SK-N-SH (cell line): ENCODE data around the gene ANKRD65. TPM values are rescaled to one million over a fixed set of nuclear protein-coding genes. Genes with fewer than 3 reads are reported as not detected.
"Not testable (repeated sequence)": the region's sequence is repeated elsewhere in the genome, so short reads cannot be mapped to it uniquely, and the experiment has no call there.

ENCODE experiments used
- CTCF ChIA-PET: fragments of 300-600, 350-600 bp; formaldehyde crosslinking; extraction: SDS; loops from one replicate; lab custom pipeline; 2021; lab: Yijun Ruan, JAX
- POLR2A ChIA-PET: fragments of 350-600 bp; sonication (Branson Sonifier 250); formaldehyde crosslinking; extraction: SDS; loops from one replicate; lab custom pipeline; 2020; ENCODE audit warnings: antibody characterized with exemption, inconsistent platforms; lab: Yijun Ruan, JAX
- DNase-seq: peaks from one replicate; pipeline ENCODE4 v3.0.0; 2012
- H2AFZ ChIP-seq: fragments of 200-600 bp; sonication (generic); 2 replicates; pipeline ENCODE4 v1.8.1; 2016; ENCODE audit warnings: antibody characterized with exemption, mild to moderate bottlenecking, low read depth
- H3F3A ChIP-seq: fragments of 200-600 bp; sonication (generic); replicated peaks from 2 replicates; pipeline ENCODE3; 2016; ENCODE audit warnings: antibody characterized with exemption, mild to moderate bottlenecking; ENCODE audit not compliant: insufficient read depth
- H3K27ac ChIP-seq, 2 experiments: fragments of 200-500 bp in 1 of 2; fragments of 200-600 bp in 1 of 2; sonication (Bioruptor generic) in 1 of 2; sonication (generic), shearing (Covaris generic) in 1 of 2; 2 replicates each; pipeline versions ENCODE4 v1.5.1 to v1.6.1; 2014 to 2016; ENCODE audit warnings: low read depth in 2 of 2, inconsistent platforms in 1 of 2, low read length in 1 of 2, mild to moderate bottlenecking in 1 of 2, mixed read lengths in 1 of 2
- H3K27me3 ChIP-seq: fragments of 200-600 bp; sonication (generic), shearing (Covaris generic); 2 replicates; pipeline ENCODE4 v1.6.1; 2016; ENCODE audit warnings: mixed run types; ENCODE audit not compliant: insufficient read depth
- H3K36me3 ChIP-seq, 2 experiments: fragments of 200-500 bp in 1 of 2; fragments of 200-600 bp in 1 of 2; sonication (Bioruptor generic) in 1 of 2; sonication (generic) in 1 of 2; replicated peaks in 1 of 2; 2 replicates each; pipeline versions ENCODE3 to v1.5.1; 2014 to 2016; ENCODE audit warnings: low read length in 1 of 2, mild to moderate bottlenecking in 1 of 2; ENCODE audit not compliant: insufficient read depth in 2 of 2, control insufficient read depth in 1 of 2
- H3K4me1 ChIP-seq, 2 experiments: fragments of 200-500 bp in 1 of 2; fragments of 200-600 bp in 1 of 2; sonication (Bioruptor generic) in 1 of 2; sonication (generic), shearing (Covaris generic) in 1 of 2; 2 replicates each; pipeline versions ENCODE4 v1.5.1 to v1.6.1; 2014 to 2016; ENCODE audit warnings: low read depth in 1 of 2, low read length in 1 of 2, mixed run types in 1 of 2; ENCODE audit not compliant: insufficient read depth in 2 of 2, control insufficient read depth in 1 of 2
- H3K4me2 ChIP-seq: fragments of 200-600 bp; sonication (generic), shearing (Covaris generic); 2 replicates; pipeline ENCODE4 v1.6.1; 2017; ENCODE audit warnings: mixed run types
- H3K4me3 ChIP-seq, 2 experiments: fragments of 200-500 bp in 1 of 2; fragments of 200-600 bp in 1 of 2; sonication (Bioruptor generic) in 1 of 2; sonication (generic), shearing (Covaris generic) in 1 of 2; 2 replicates each; pipeline versions ENCODE4 v1.5.1 to v1.8.1; 2014 to 2016; ENCODE audit warnings: low read depth in 2 of 2, inconsistent platforms in 1 of 2, low read length in 1 of 2, mild to moderate bottlenecking in 1 of 2, mixed read lengths in 1 of 2, moderate library complexity in 1 of 2
- H3K79me2 ChIP-seq: fragments of 200-600 bp; sonication (generic); 2 replicates; pipeline ENCODE4 v1.8.1; 2017; ENCODE audit warnings: mild to moderate bottlenecking; ENCODE audit not compliant: insufficient read depth
- H3K9ac ChIP-seq: fragments of 200-600 bp; sonication (generic); 2 replicates; pipeline ENCODE4 v1.6.1; 2017; ENCODE audit warnings: mixed run types
- H3K9me2 ChIP-seq: fragments of 200-600 bp; sonication (generic); 2 replicates; pipeline ENCODE4 v1.6.1; 2017; ENCODE audit warnings: mixed run types
- H3K9me3 ChIP-seq: fragments of 200-600 bp; sonication (generic); 2 replicates; pipeline ENCODE4 v1.6.1; 2017; ENCODE audit warnings: mixed run types, mild to moderate bottlenecking, moderate library complexity
- H4K20me1 ChIP-seq: fragments of 200-600 bp; sonication (generic); 2 replicates; pipeline ENCODE4 v1.6.1; 2017; ENCODE audit warnings: mild to moderate bottlenecking, mixed run types; ENCODE audit not compliant: insufficient read depth
- FOXJ3 ChIP-seq: sonication (generic); formaldehyde crosslinking; IDR thresholded peaks from 2 replicates; pipeline ENCODE4 v1.5.1; 2020; ENCODE audit warnings: mild to moderate bottlenecking, missing genetic modification reagents
- GABPA ChIP-seq: IDR thresholded peaks from 2 replicates; pipeline ENCODE4 v1.4.0; 2012; ENCODE audit warnings: low read depth, mild to moderate bottlenecking
- GATA2 ChIP-seq: sonication (generic); formaldehyde crosslinking; IDR thresholded peaks from 2 replicates; pipeline ENCODE4 v1.5.0; 2020; ENCODE audit warnings: mild to moderate bottlenecking, missing genetic modification reagents
- MEF2A ChIP-seq: IDR thresholded peaks from 2 replicates; pipeline ENCODE4 v1.4.0; 2012; ENCODE audit warnings: low read depth, borderline replicate concordance
- PBX3 ChIP-seq: IDR thresholded peaks from 2 replicates; pipeline ENCODE4; 2012
- POLR2AphosphoS5 ChIP-seq: IDR thresholded peaks from 2 replicates; pipeline ENCODE4 v1.6.1; 2012; ENCODE audit warnings: low read depth, low read length
- RCOR1 ChIP-seq: fragments of 150-350 bp; IDR thresholded peaks from 2 replicates; pipeline ENCODE4 v1.6.1; 2017; ENCODE audit warnings: antibody characterized with exemption, low read length
- RXRA ChIP-seq: IDR thresholded peaks from 2 replicates; pipeline ENCODE4 v1.4.0; 2012; ENCODE audit warnings: low read depth, mild to moderate bottlenecking, borderline replicate concordance
- SIN3A ChIP-seq: IDR thresholded peaks from 2 replicates; pipeline ENCODE4 v1.6.1; 2012; ENCODE audit warnings: low read depth, mild to moderate bottlenecking, low read length, moderate library complexity, borderline replicate concordance
- TAF1 ChIP-seq: IDR thresholded peaks from 2 replicates; pipeline ENCODE4 v1.6.1; 2012; ENCODE audit warnings: low read depth, mild to moderate bottlenecking, low read length, moderate library complexity, borderline replicate concordance
- TCF12 ChIP-seq: IDR thresholded peaks from 2 replicates; pipeline ENCODE4 v1.4.0; 2012
- USF1 ChIP-seq: IDR thresholded peaks from 2 replicates; pipeline ENCODE4 v1.4.0; 2012; ENCODE audit warnings: low read depth, borderline replicate concordance
- ZBTB33 ChIP-seq: IDR thresholded peaks from 2 replicates; pipeline ENCODE4 v1.4.0; 2012; ENCODE audit warnings: low read depth, borderline replicate concordance
- WGBS: methylation state at CpG from one replicate; pipeline ENCODE4 v1.1.6; 2017; ENCODE audit warnings: low lambda C conversion rate; 5-methylcytosine and 5-hydroxymethylcytosine counted together
- polyA plus RNA-seq, 3 experiments: library from polyadenylated mRNA; depleted of rRNA; stranded (reverse); fragments of >200 nt; gene quantifications; 2 replicates each; pipeline ENCODE4 v1.2.3, GENCODE V29; 2012

The ANKRD65 gene
- polyA plus RNA-seq, 1 of the 3 experiments (the other 2 are of a cell fraction): 0.07 TPM

GRCh38 chr1:1387098-1388077, 33.7 kb downstream of the ANKRD65 start:
- no peaks in the 10 kb centered on the region for H3K9me3 ChIP-seq
- CTCF ChIA-PET: interaction anchor here (1.5 to 2.8 kb wide), 3 partner anchors 12 to 15 kb away, joined by 6 to 16 read pairs (median 6); partner anchors contain the start of gene CCNL2

GRCh38 chr1:1385931-1386330, 35.1 kb downstream of the ANKRD65 start:
- Histone ChIP-seq H3K9me2 (no peaks in the 10 kb centered on the region), H3K9me3 (no peaks in the 10 kb centered on the region), H3K4me1 (no peaks in the 10 kb centered on the region), H3K27ac (no peak overlapping the region), H3K4me3 (no peak overlapping the region), H4K20me1 (no peaks in the 10 kb centered on the region), H3K36me3 (peaks cover 20 to 47% of the 10 kb centered on the region in 2 experiments), H3K4me2 (no peak overlapping the region), H3K27me3 (no peaks in the 10 kb centered on the region), H3K9ac (no peak overlapping the region), H2AFZ (no peak overlapping the region), H3K79me2 (0 out of 2 replicates have a peak, but pooled peaks cover 7% of the 10 kb centered on the region), H3F3A (no peaks in the 10 kb centered on the region)
- CTCF ChIA-PET: interaction anchor here (1.3 to 1.8 kb wide), 3 partner anchors 10 to 15 kb away, joined by 4 to 6 read pairs (median 6); partner anchors contain the start of gene AURKAIP1
- WGBS: 86% methylated on average over 7 of the region's 8 CpGs
- POLR2A ChIA-PET: no interaction called here
- DNase-seq: peak; percentile 14
- TF ChIP-seq ZBTB33 (no peak), RCOR1 (no peak), FOXJ3 (CRISPR knock-in tag) (no peak), MEF2A (no peak)

More at GRCh38 chr1:1387098-1388077, 33.7 kb downstream of the ANKRD65 start:
- no peak overlapping the region for H3K9ac ChIP-seq
- no peaks in the 10 kb centered on the region for H3K9me2 ChIP-seq
- POLR2A ChIA-PET: no interaction called here
- TF ChIP-seq SIN3A (no peak), USF1 (no peak), TAF1 (no peak), PBX3 (no peak), GATA2 (CRISPR knock-in tag) (no peak), POLR2AphosphoS5 (no peak), GABPA (no peak), RXRA (no peak), TCF12 (no peak)
- DNase-seq: no peak
- H3K4me1 ChIP-seq: no peaks in the 10 kb centered on the region
- H3K79me2 ChIP-seq: peaks cover 14% of the 10 kb centered on the region; the same call in 1 of the 2 replicates
- H3K4me3 ChIP-seq: no peak overlapping the region
- H3K36me3 ChIP-seq: peaks cover 26 to 61% of the 10 kb centered on the region in 2 experiments
- no peak overlapping the region for H3K4me2 ChIP-seq
- no peak overlapping the region for H3K27ac ChIP-seq
- no peaks in the 10 kb centered on the region for H3K27me3 ChIP-seq
- H3F3A ChIP-seq: no peaks in the 10 kb centered on the region
- 94% methylated on average over 35 of the region's 50 CpGs for WGBS
- no peak overlapping the region for H2AFZ ChIP-seq
- H4K20me1 ChIP-seq: no peaks in the 10 kb centered on the region

- not testable (repeated sequence) for H3K9ac ChIP-seq, H2AFZ ChIP-seq, H3K4me3 ChIP-seq, H3K4me2 ChIP-seq, H3K4me1 ChIP-seq, H3K79me2 ChIP-seq, H3F3A ChIP-seq, H3K9me3 ChIP-seq, H3K9me2 ChIP-seq, H3K27me3 ChIP-seq, DNase-seq, H3K27ac ChIP-seq, H4K20me1 ChIP-seq
- POLR2A ChIA-PET: interaction anchor here (0.8 kb wide), 1 partner anchor 14 kb away, joined by 4 read pairs; the partner anchor contains the start of gene CCNL2
- 93% methylated on average over 15 of the region's 29 CpGs for WGBS
- CTCF ChIA-PET: interaction anchor here (0.8 to 1.8 kb wide), 4 partner anchors 10 to 16 kb away, joined by 4 to 6 read pairs (median 5); partner anchors contain the start of gene AURKAIP1
- peaks cover 14 to 41% of the 10 kb centered on the region in 2 experiments for H3K36me3 ChIP-seq
Measured at GRCh38 chr1:1385339-1385738, 35.7 kb downstream of the ANKRD65 start.
